GM23338 (cell line): ENCODE measurements around the gene NINJ1. TPM values are rescaled to one million over a fixed set of nuclear protein-coding genes. Genes with fewer than 3 reads are reported as not detected.

Source experiments
- ATAC-seq: fragments of 200-7000 bp; cut with Tn5 transposase; 3 replicates; pipeline ENCODE4 v1.9.1; 2020
- DNase-seq: peaks from one replicate; pipeline ENCODE4 v3.0.0-alpha.2; 2015; ENCODE audit warnings: low spot score
- H2AFZ ChIP-seq: fragments of 200-600 bp; sonication (generic); 2 replicates; pipeline ENCODE4 v1.8.0; 2016; ENCODE audit warnings: antibody characterized with exemption, mild to moderate bottlenecking, moderate library complexity
- H3F3A ChIP-seq: fragments of 200-600 bp; sonication (generic); replicated peaks from 2 replicates; pipeline ENCODE4 v1.8.0; 2017; ENCODE audit warnings: antibody characterized with exemption, mixed run types, low read depth
- H3K27ac ChIP-seq: fragments of 200-600 bp; sonication (generic); 2 replicates; pipeline ENCODE4 v1.6.1; 2016; ENCODE audit warnings: low read depth
- H3K27me3 ChIP-seq: fragments of 200-600 bp; sonication (generic); 2 replicates; pipeline ENCODE4 v1.8.0; 2016; ENCODE audit warnings: mild to moderate bottlenecking, mixed run types, moderate library complexity; ENCODE audit not compliant: insufficient read depth
- H3K36me3 ChIP-seq: fragments of 200-600 bp; sonication (generic); 2 replicates; pipeline ENCODE4 v1.8.0; 2016; ENCODE audit warnings: mild to moderate bottlenecking; ENCODE audit not compliant: insufficient read depth
- H3K4me1 ChIP-seq: fragments of 200-600 bp; sonication (generic); 2 replicates; pipeline ENCODE4 v1.8.0; 2016; ENCODE audit warnings: mild to moderate bottlenecking, moderate library complexity; ENCODE audit not compliant: insufficient read depth
- H3K4me2 ChIP-seq: fragments of 200-600 bp; sonication (generic); 2 replicates; pipeline ENCODE4 v1.7.1; 2017; ENCODE audit warnings: mixed run types
- H3K4me3 ChIP-seq: fragments of 200-600 bp; sonication (generic); 2 replicates; pipeline ENCODE4 v1.6.1; 2016; ENCODE audit warnings: mixed run types
- H3K79me2 ChIP-seq: fragments of 200-600 bp; sonication (generic); replicated peaks from 2 replicates; pipeline ENCODE4 v1.8.0; 2017; ENCODE audit warnings: mild to moderate bottlenecking; ENCODE audit not compliant: insufficient read depth
- H3K9me2 ChIP-seq: fragments of 200-600 bp; sonication (generic); 2 replicates; pipeline ENCODE4 v1.8.0; 2017; ENCODE audit not compliant: insufficient read depth
- H4K20me1 ChIP-seq: fragments of 200-600 bp; sonication (generic); replicated peaks from 2 replicates; pipeline ENCODE4 v1.8.0; 2017; ENCODE audit warnings: mild to moderate bottlenecking; ENCODE audit not compliant: insufficient read depth
- H3K27ac Mint-ChIP-seq: 2 replicates; pipeline ENCODE4 v1.8.0; 2020; ENCODE audit warnings: inconsistent platforms, mild to moderate bottlenecking, moderate library complexity, mixed read lengths
- H3K27me3 Mint-ChIP-seq: 3 replicates; pipeline ENCODE4 v1.8.0; 2022; ENCODE audit warnings: low read depth, mild to moderate bottlenecking, moderate library complexity, mixed read lengths, inconsistent platforms; ENCODE audit not compliant: insufficient read depth, poor library complexity
- H3K36me3 Mint-ChIP-seq: 3 replicates; pipeline ENCODE4 v1.8.0; 2021; ENCODE audit warnings: low read depth, mild to moderate bottlenecking, inconsistent platforms, moderate library complexity, mixed read lengths
- H3K4me1 Mint-ChIP-seq: 3 replicates; pipeline ENCODE4 v1.8.0; 2020; ENCODE audit warnings: mild to moderate bottlenecking, inconsistent platforms, mixed read lengths
- H3K4me3 Mint-ChIP-seq: 3 replicates; pipeline ENCODE4 v1.8.0; 2021; ENCODE audit warnings: moderate library complexity, mild to moderate bottlenecking, inconsistent platforms, mixed read lengths
- H3K9me3 Mint-ChIP-seq: 3 replicates; pipeline ENCODE4 v1.8.0; 2020; ENCODE audit warnings: moderate library complexity, mild to moderate bottlenecking, inconsistent platforms, mixed read lengths
- CREB1 ChIP-seq: fragments of 250-450 bp; sonication (Bioruptor Pico); IDR thresholded peaks from 2 replicates; pipeline ENCODE4 v1.5.0; 2020; ENCODE audit warnings: low read depth, mild to moderate bottlenecking, moderate library complexity
- EZH2 ChIP-seq: fragments of 200-600 bp; sonication (generic); IDR thresholded peaks from one replicate; pipeline ENCODE4 v1.8.0; 2017; ENCODE audit warnings: antibody characterized with exemption, mild to moderate bottlenecking, low read depth; ENCODE audit not compliant: unreplicated experiment
- EZH2phosphoT487 ChIP-seq: fragments of 200-600 bp; sonication (generic); IDR thresholded peaks from one replicate; pipeline ENCODE4 v1.8.1; 2018; ENCODE audit warnings: antibody characterized with exemption; ENCODE audit not compliant: unreplicated experiment
- JUNB ChIP-seq: IDR thresholded peaks from one replicate; pipeline ENCODE4 v1.6.1; 2016; ENCODE audit warnings: antibody characterized with exemption; ENCODE audit not compliant: unreplicated experiment
- NANOG ChIP-seq: IDR thresholded peaks from 2 replicates; pipeline ENCODE4 v1.6.1; 2016; ENCODE audit warnings: antibody characterized with exemption, borderline replicate concordance
- POLR2AphosphoS5 ChIP-seq: IDR thresholded peaks from 2 replicates; pipeline ENCODE4 v1.6.1; 2016; ENCODE audit warnings: antibody characterized with exemption, low read depth
- STAT1 ChIP-seq: IDR thresholded peaks from one replicate; pipeline ENCODE4 v1.6.1; 2016; ENCODE audit warnings: antibody characterized with exemption; ENCODE audit not compliant: unreplicated experiment
- ZNF114 ChIP-seq: fragments of 250-450 bp; sonication (Bioruptor Pico); IDR thresholded peaks from 2 replicates; pipeline ENCODE4 v1.5.0; 2020; ENCODE audit warnings: mild to moderate bottlenecking, moderate library complexity
- ZNF331 ChIP-seq: fragments of 250-450 bp; sonication (Bioruptor Pico); IDR thresholded peaks from 2 replicates; pipeline ENCODE4 v1.5.0; 2020; ENCODE audit warnings: low read depth, mild to moderate bottlenecking, moderate library complexity
- polyA plus RNA-seq: library from polyadenylated mRNA; unstranded; fragments of >200 nt; fragmentation: Nextera tagmentation; extraction: Ambion mirVana; gene quantifications from 2 replicates; pipeline ENCODE4 v1.2.1, GENCODE V29; 2016
- total RNA-seq: library from RNA; depleted of rRNA; stranded (reverse); fragments of >200 nt; shearing (Covaris generic); gene quantifications from 2 replicates; pipeline ENCODE4 v1.2.3, GENCODE V29; 2014
- TF ChIP-seq, protein P1 (sequence below): fragments of 250-450 bp; sonication (Bioruptor Pico); IDR thresholded peaks from 2 replicates; pipeline ENCODE4 v1.5.0; 2020; ENCODE audit warnings: mild to moderate bottlenecking, moderate library complexity
- TF ChIP-seq, protein P2 (sequence below), 2 experiments: fragments of 200-600 bp in 1 of 2; sonication (generic) in 1 of 2; conservative IDR thresholded peaks; 2 replicates each; pipeline versions ENCODE4 v1.5.1 to v1.6.1; 2016 to 2017; ENCODE audit warnings: antibody characterized with exemption in 2 of 2, low read depth in 2 of 2, mild to moderate bottlenecking in 2 of 2, moderate library complexity in 1 of 2
- TF ChIP-seq, protein P3 (sequence below): IDR thresholded peaks from 2 replicates; pipeline ENCODE4 v1.6.1; 2016; ENCODE audit warnings: antibody characterized with exemption

NINJ1 gene
- total and polyA plus RNA-seq, 2 experiments from 2014 or later = 36.3 to 39.7 TPM

DNA sequence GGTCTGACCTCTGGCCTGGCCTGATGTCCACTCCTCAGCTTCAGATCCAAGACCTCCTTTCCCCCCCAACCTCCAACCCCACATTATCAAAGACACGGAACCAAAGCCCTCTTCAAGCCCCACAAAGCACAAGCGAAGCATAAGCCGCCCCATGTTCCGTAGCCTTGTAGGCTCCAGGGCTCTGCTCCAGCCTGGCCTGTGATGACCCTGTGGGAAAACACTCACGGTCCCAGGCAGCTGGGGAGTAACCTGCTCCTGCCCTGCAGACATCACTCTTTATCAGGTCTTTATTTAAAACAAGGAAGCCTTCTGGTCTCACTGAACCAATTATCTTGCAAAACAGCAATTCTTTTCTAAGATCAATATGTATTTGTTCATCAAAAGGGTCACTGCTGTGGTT, 34.5 kb upstream of the NINJ1 start:
- Histone ChIP-seq H3K79me2 (no peaks in the 10 kb centered on the region), H3K27ac (no peak overlapping the region), H3K4me1 (no peaks in the 10 kb centered on the region), H3K4me3 (no peak overlapping the region), H3K36me3 (no peaks in the 10 kb centered on the region), H3K4me2 (no peak overlapping the region), H4K20me1 (no peaks in the 10 kb centered on the region), H3K9me2 (no peaks in the 10 kb centered on the region), H2AFZ (no peak overlapping the region), H3F3A (no peaks in the 10 kb centered on the region), H3K27me3 (no peaks in the 10 kb centered on the region)
- H3K4me3 Mint-ChIP-seq = no peak overlapping the region
- H3K27ac Mint-ChIP-seq = no peak overlapping the region
- no peaks in the 10 kb centered on the region for H3K36me3 Mint-ChIP-seq
- ATAC-seq = no peak
- H3K4me1 Mint-ChIP-seq = no peaks in the 10 kb centered on the region
- H3K27me3 Mint-ChIP-seq = peaks cover 7% of the 10 kb centered on the region
- no peak for TF ChIP-seq EZH2
- TF ChIP-seq JUNB = no peak
- no peak for TF ChIP-seq CREB1
- TF ChIP-seq POLR2AphosphoS5 = no peak
- no peaks in the 10 kb centered on the region for H3K9me3 Mint-ChIP-seq
- DNase-seq = no peak

DNA sequence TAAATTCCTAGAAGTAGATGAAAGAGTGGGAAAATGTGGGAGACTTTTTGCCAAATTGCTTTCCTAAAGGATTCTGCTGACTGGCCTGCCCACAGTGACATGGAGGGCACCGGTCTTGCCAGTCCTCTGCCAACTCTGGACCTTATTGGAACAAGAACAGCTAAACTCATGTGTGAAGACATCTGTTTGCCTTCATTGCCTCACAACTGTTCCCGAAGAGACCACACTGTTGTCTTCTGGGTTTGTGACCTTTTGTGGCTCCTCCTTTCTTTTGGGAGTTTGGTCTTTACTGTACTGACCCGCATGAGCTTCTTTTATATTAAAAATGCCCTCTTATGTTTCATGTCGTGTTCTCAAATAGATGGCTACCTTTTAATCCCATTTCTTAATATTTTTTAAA, 33.8 kb upstream of the NINJ1 start:
- no peak overlapping the region for H3K4me2 ChIP-seq
- H2AFZ ChIP-seq = no peak overlapping the region
- H3K9me2 ChIP-seq = no peaks in the 10 kb centered on the region
- peaks cover 4% of the 10 kb centered on the region for H3K27me3 Mint-ChIP-seq
- no peak overlapping the region for H3K4me3 Mint-ChIP-seq
- H3K36me3 ChIP-seq = no peaks in the 10 kb centered on the region
- H3K79me2 ChIP-seq = no peaks in the 10 kb centered on the region
- H3K9me3 Mint-ChIP-seq = no peaks in the 10 kb centered on the region
- H3K4me1 Mint-ChIP-seq = no peaks in the 10 kb centered on the region
- DNase-seq (no peak), ATAC-seq (no peak)
- no peaks in the 10 kb centered on the region for H3F3A ChIP-seq
- H4K20me1 ChIP-seq = no peaks in the 10 kb centered on the region
- H3K4me1 ChIP-seq = no peaks in the 10 kb centered on the region
- no peak overlapping the region for H3K4me3 ChIP-seq
- no peak overlapping the region for H3K27ac Mint-ChIP-seq
- no peaks in the 10 kb centered on the region for H3K27me3 ChIP-seq
- H3K36me3 Mint-ChIP-seq = no peaks in the 10 kb centered on the region
- no peak overlapping the region for H3K27ac ChIP-seq
- TF ChIP-seq POLR2AphosphoS5 (no peak), EZH2 (no peak), EZH2phosphoT487 (no peak), STAT1 (no peak), ZNF114 (CRISPR knock-in tag) (no peak), NANOG (no peak), ZNF331 (CRISPR knock-in tag) (no peak), JUNB (no peak)
- TF ChIP-seq, protein P1, sequence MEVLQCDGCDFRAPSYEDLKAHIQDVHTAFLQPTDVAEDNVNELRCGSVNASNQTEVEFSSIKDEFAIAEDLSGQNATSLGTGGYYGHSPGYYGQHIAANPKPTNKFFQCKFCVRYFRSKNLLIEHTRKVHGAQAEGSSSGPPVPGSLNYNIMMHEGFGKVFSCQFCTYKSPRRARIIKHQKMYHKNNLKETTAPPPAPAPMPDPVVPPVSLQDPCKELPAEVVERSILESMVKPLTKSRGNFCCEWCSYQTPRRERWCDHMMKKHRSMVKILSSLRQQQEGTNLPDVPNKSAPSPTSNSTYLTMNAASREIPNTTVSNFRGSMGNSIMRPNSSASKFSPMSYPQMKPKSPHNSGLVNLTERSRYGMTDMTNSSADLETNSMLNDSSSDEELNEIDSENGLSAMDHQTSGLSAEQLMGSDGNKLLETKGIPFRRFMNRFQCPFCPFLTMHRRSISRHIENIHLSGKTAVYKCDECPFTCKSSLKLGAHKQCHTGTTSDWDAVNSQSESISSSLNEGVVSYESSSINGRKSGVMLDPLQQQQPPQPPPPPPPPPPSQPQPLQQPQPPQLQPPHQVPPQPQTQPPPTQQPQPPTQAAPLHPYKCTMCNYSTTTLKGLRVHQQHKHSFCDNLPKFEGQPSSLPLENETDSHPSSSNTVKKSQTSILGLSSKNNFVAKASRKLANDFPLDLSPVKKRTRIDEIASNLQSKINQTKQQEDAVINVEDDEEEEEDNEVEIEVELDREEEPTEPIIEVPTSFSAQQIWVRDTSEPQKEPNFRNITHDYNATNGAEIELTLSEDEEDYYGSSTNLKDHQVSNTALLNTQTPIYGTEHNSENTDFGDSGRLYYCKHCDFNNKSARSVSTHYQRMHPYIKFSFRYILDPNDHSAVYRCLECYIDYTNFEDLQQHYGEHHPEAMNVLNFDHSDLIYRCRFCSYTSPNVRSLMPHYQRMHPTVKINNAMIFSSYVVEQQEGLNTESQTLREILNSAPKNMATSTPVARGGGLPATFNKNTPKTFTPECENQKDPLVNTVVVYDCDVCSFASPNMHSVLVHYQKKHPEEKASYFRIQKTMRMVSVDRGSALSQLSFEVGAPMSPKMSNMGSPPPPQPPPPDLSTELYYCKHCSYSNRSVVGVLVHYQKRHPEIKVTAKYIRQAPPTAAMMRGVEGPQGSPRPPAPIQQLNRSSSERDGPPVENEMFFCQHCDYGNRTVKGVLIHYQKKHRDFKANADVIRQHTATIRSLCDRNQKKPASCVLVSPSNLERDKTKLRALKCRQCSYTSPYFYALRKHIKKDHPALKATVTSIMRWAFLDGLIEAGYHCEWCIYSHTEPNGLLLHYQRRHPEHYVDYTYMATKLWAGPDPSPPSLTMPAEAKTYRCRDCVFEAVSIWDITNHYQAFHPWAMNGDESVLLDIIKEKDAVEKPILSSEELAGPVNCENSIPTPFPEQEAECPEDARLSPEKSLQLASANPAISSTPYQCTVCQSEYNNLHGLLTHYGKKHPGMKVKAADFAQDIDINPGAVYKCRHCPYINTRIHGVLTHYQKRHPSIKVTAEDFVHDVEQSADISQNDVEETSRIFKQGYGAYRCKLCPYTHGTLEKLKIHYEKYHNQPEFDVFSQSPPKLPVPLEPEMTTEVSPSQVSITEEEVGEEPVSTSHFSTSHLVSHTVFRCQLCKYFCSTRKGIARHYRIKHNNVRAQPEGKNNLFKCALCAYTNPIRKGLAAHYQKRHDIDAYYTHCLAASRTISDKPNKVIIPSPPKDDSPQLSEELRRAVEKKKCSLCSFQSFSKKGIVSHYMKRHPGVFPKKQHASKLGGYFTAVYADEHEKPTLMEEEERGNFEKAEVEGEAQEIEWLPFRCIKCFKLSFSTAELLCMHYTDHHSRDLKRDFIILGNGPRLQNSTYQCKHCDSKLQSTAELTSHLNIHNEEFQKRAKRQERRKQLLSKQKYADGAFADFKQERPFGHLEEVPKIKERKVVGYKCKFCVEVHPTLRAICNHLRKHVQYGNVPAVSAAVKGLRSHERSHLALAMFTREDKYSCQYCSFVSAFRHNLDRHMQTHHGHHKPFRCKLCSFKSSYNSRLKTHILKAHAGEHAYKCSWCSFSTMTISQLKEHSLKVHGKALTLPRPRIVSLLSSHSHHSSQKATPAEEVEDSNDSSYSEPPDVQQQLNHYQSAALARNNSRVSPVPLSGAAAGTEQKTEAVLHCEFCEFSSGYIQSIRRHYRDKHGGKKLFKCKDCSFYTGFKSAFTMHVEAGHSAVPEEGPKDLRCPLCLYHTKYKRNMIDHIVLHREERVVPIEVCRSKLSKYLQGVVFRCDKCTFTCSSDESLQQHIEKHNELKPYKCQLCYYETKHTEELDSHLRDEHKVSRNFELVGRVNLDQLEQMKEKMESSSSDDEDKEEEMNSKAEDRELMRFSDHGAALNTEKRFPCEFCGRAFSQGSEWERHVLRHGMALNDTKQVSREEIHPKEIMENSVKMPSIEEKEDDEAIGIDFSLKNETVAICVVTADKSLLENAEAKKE (CRISPR knock-in tag) = no peak
- TF ChIP-seq, protein P2, sequence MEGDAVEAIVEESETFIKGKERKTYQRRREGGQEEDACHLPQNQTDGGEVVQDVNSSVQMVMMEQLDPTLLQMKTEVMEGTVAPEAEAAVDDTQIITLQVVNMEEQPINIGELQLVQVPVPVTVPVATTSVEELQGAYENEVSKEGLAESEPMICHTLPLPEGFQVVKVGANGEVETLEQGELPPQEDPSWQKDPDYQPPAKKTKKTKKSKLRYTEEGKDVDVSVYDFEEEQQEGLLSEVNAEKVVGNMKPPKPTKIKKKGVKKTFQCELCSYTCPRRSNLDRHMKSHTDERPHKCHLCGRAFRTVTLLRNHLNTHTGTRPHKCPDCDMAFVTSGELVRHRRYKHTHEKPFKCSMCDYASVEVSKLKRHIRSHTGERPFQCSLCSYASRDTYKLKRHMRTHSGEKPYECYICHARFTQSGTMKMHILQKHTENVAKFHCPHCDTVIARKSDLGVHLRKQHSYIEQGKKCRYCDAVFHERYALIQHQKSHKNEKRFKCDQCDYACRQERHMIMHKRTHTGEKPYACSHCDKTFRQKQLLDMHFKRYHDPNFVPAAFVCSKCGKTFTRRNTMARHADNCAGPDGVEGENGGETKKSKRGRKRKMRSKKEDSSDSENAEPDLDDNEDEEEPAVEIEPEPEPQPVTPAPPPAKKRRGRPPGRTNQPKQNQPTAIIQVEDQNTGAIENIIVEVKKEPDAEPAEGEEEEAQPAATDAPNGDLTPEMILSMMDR (conservative IDR thresholded peaks at IDR 0.05; ENCODE audit: low read depth in 2 of 2) = no peak
- TF ChIP-seq, protein P3, sequence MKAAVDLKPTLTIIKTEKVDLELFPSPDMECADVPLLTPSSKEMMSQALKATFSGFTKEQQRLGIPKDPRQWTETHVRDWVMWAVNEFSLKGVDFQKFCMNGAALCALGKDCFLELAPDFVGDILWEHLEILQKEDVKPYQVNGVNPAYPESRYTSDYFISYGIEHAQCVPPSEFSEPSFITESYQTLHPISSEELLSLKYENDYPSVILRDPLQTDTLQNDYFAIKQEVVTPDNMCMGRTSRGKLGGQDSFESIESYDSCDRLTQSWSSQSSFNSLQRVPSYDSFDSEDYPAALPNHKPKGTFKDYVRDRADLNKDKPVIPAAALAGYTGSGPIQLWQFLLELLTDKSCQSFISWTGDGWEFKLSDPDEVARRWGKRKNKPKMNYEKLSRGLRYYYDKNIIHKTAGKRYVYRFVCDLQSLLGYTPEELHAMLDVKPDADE = no peak
